ENCODE measurements around the gene MYO15A. TPM values are rescaled to one million over a fixed set of nuclear protein-coding genes. Genes with fewer than 3 reads are reported as not detected.

Gene MYO15A
- total RNA-seq, 1 donor = 1.1 TPM

DNA sequence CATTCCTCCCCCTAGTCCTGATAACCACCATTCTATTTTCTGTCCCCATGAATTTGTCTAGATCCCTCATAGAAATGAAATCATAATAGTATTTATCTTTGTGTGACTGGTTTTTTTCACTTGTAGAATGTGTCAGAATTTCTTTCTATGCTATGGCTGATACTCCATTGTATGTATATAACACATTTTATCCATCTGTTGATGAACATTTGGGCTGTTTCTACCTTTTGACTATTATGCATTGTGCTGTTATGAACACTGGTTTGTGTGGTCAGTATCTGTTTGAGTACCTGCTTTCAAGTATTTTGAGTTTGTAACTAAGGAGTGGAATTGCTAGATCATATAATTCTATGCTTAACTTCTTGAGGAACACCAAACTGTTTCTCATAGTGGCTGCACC lies 36.8 kb upstream of the MYO15A start:
- Histone ChIP-seq H3K36me3 (ENCODE audit: insufficient read depth, low read length) (no peaks in the 10 kb centered on the region), H3K4me1 (ENCODE audit: insufficient read depth, low read length) (peaks cover 10% of the 10 kb centered on the region), H3K27me3 (ENCODE audit: insufficient read depth, low read length) (no peaks in the 10 kb centered on the region), H2AFZ (ENCODE audit: low read length) (no peak overlapping the region), H3K4me3 (ENCODE audit: insufficient read depth, low read length) (no peak overlapping the region), H3K9me3 (ENCODE audit: low read depth, low read length) (no peaks in the 10 kb centered on the region), H3K27ac (ENCODE audit: low read depth, low read length) (no peak overlapping the region), H3K79me2 (ENCODE audit: insufficient read depth, low read length) (no peaks in the 10 kb centered on the region), H4K20me1 (ENCODE audit: insufficient read depth, low read length) (no peaks in the 10 kb centered on the region), H3K4me2 (ENCODE audit: insufficient read depth, low read length) (no peak overlapping the region)
- DNase-seq (ENCODE audit: insufficient read length, low spot score, missing footprints) = no peak
- TF ChIP-seq CTCF (IDR thresholded peaks at IDR 0.05; ENCODE audit: extremely low read depth, low read depth, low read length) = no peak

DNA sequence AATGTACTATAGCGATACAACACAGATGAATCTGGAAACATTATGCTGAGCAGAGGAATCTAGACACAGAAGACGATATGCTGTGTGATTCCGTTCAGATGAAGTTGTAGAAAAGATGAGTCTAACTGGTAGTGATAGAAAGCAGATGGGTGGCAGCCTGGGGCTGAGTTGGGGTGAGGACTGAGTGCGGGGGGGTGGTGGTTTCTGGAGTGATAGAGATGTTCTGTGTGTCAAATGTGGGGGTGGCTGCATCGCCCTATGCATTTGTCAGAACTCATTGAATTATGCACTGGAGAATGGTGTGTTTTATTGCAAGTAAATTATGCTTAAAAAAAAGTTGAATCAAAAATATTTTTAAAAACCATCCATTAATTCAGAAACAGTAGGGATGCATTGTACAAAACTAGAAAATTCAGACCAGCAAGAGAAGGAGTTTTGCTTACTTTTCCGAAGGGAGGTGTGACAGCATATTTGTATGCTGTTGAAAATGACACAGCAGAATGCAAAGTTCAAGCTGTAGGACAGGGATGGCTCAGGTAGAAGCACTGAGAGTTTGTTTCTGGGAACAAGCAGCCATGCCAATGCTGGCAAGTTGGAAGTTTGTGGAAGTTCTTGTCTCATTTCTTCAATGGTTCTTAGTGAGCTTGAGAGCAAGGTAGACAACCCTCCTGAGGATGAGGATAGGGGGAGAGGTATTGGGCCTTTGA lies 33.8 kb upstream of the MYO15A start:
- Histone ChIP-seq H3K4me2 (ENCODE audit: insufficient read depth, low read length) (no peak overlapping the region), H3K4me3 (ENCODE audit: insufficient read depth, low read length) (no peak overlapping the region), H2AFZ (ENCODE audit: low read length) (no peak overlapping the region), H4K20me1 (ENCODE audit: insufficient read depth, low read length) (no peaks in the 10 kb centered on the region), H3K79me2 (ENCODE audit: insufficient read depth, low read length) (no peaks in the 10 kb centered on the region), H3K9me3 (ENCODE audit: low read depth, low read length) (no peaks in the 10 kb centered on the region), H3K27me3 (ENCODE audit: insufficient read depth, low read length) (peaks cover 8% of the 10 kb centered on the region), H3K36me3 (ENCODE audit: insufficient read depth, low read length) (no peaks in the 10 kb centered on the region), H3K27ac (ENCODE audit: low read depth, low read length) (no peak overlapping the region), H3K4me1 (ENCODE audit: insufficient read depth, low read length) (peaks cover 10% of the 10 kb centered on the region)
- no peak for TF ChIP-seq CTCF (IDR thresholded peaks at IDR 0.05; ENCODE audit: extremely low read depth, low read depth, low read length)
- DNase-seq (ENCODE audit: insufficient read length, low spot score, missing footprints) = no peak

DNA sequence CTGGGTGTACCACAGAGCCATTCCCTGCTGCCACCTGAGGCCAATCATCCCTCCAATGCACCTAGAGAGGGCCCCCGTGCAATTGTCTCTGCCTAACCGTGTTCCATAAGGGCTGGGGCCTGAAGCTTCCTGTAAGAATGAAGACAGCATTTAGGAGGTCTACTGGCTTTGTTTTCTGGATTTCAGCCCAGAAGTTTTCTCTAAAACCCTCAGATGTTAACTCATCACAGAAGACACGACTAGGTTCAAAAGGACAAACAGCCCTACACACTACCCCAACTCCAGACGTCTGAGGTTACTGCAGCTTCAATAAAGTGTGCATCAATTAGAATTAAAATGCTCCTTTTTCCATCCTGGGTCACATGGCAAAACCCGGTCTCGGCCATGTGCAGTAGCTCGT lies 31.6 kb upstream of the MYO15A start:
- DNase-seq (ENCODE audit: insufficient read length, low spot score, missing footprints) = no peak

GRCh38 chr17:18079543-18079942 lies 29.0 kb upstream of the MYO15A start:
- Histone ChIP-seq H3K4me1 (ENCODE audit: insufficient read depth, low read length) (no peaks in the 10 kb centered on the region), H3K27me3 (ENCODE audit: insufficient read depth, low read length) (peaks cover 10% of the 10 kb centered on the region), H3K79me2 (ENCODE audit: insufficient read depth, low read length) (no peaks in the 10 kb centered on the region), H3K4me2 (ENCODE audit: insufficient read depth, low read length) (no peak overlapping the region), H4K20me1 (ENCODE audit: insufficient read depth, low read length) (no peaks in the 10 kb centered on the region), H3K36me3 (ENCODE audit: insufficient read depth, low read length) (no peaks in the 10 kb centered on the region), H3K9me3 (ENCODE audit: low read depth, low read length) (no peaks in the 10 kb centered on the region), H2AFZ (ENCODE audit: low read length) (no peak overlapping the region), H3K27ac (ENCODE audit: low read depth, low read length) (no peak overlapping the region), H3K4me3 (ENCODE audit: insufficient read depth, low read length) (no peak overlapping the region)
- no peak for DNase-seq (ENCODE audit: insufficient read length, low spot score, missing footprints)
- TF ChIP-seq CTCF (IDR thresholded peaks at IDR 0.05; ENCODE audit: extremely low read depth, low read depth, low read length) = no peak

More for the DNA sequence above, 31.6 kb upstream of the MYO15A start:
- H4K20me1 ChIP-seq (ENCODE audit: insufficient read depth, low read length) = no peaks in the 10 kb centered on the region
- no peaks in the 10 kb centered on the region for H3K4me1 ChIP-seq (ENCODE audit: insufficient read depth, low read length)
- no peak overlapping the region for H2AFZ ChIP-seq (ENCODE audit: low read length)
- H3K9me3 ChIP-seq (ENCODE audit: low read depth, low read length) = no peaks in the 10 kb centered on the region
- no peak overlapping the region for H3K4me2 ChIP-seq (ENCODE audit: insufficient read depth, low read length)
- no peak for TF ChIP-seq CTCF (IDR thresholded peaks at IDR 0.05; ENCODE audit: extremely low read depth, low read depth, low read length)
- peaks cover 10% of the 10 kb centered on the region for H3K27me3 ChIP-seq (ENCODE audit: insufficient read depth, low read length)
- H3K36me3 ChIP-seq (ENCODE audit: insufficient read depth, low read length) = no peaks in the 10 kb centered on the region
- H3K27ac ChIP-seq (ENCODE audit: low read depth, low read length) = no peak overlapping the region
- H3K4me3 ChIP-seq (ENCODE audit: insufficient read depth, low read length) = no peak overlapping the region
- H3K79me2 ChIP-seq (ENCODE audit: insufficient read depth, low read length) = no peaks in the 10 kb centered on the region
